ENCODE data around the gene VTA1.
"Not testable (repeated sequence)": the region's sequence is repeated elsewhere in the genome, so short reads cannot be mapped to it uniquely, and the experiment has no call there.

GRCh38 chr6:142232206-142233044 lies 85.4 kb downstream of the VTA1 start:
- TF ChIP-seq CTCF (IDR thresholded peaks at IDR 0.05; ENCODE audit: poor library complexity, severe bottlenecking) (peak; percentile 69), RAD21 (conservative IDR thresholded peaks at IDR 0.05) (peak; percentile 41), SMC3 (conservative IDR thresholded peaks at IDR 0.05; ENCODE audit: poor library complexity) (peak; percentile 23)
- TF ChIP-seq TAF1 (IDR thresholded peaks at IDR 0.05; ENCODE audit: low read depth); EP300 (conservative IDR thresholded peaks at IDR 0.05; ENCODE audit: poor library complexity, severe bottlenecking); REST (IDR thresholded peaks at IDR 0.05; ENCODE audit: borderline replicate concordance); EZH2 (IDR thresholded peaks at IDR 0.05; ENCODE audit: borderline replicate concordance, insufficient read depth, low read length, poor library complexity, severe bottlenecking): not testable (repeated sequence)
